Hepatocyte (in vitro differentiated cells): ENCODE measurements around the gene CRAMP1.

Experiments
- EZH2 ChIP-seq: fragments of 200-600 bp; sonication (generic); IDR thresholded peaks from 2 replicates; pipeline ENCODE4 v1.6.1; 2016; ENCODE audit warnings: antibody characterized with exemption, mild to moderate bottlenecking, borderline replicate concordance
- EZH2phosphoT487 ChIP-seq: fragments of 200-600 bp; sonication (generic); IDR thresholded peaks from one replicate; pipeline ENCODE4 v1.6.1; 2018; ENCODE audit warnings: antibody characterized with exemption, mild to moderate bottlenecking, low read depth, moderate library complexity; ENCODE audit not compliant: unreplicated experiment, severe bottlenecking
- TF ChIP-seq, protein P1 (sequence below): fragments of 200-600 bp; sonication (generic); IDR thresholded peaks from 2 replicates; pipeline ENCODE4 v1.5.1; 2016; ENCODE audit warnings: antibody characterized with exemption, mild to moderate bottlenecking; ENCODE audit not compliant: poor library complexity

- TF ChIP-seq, protein P1, sequence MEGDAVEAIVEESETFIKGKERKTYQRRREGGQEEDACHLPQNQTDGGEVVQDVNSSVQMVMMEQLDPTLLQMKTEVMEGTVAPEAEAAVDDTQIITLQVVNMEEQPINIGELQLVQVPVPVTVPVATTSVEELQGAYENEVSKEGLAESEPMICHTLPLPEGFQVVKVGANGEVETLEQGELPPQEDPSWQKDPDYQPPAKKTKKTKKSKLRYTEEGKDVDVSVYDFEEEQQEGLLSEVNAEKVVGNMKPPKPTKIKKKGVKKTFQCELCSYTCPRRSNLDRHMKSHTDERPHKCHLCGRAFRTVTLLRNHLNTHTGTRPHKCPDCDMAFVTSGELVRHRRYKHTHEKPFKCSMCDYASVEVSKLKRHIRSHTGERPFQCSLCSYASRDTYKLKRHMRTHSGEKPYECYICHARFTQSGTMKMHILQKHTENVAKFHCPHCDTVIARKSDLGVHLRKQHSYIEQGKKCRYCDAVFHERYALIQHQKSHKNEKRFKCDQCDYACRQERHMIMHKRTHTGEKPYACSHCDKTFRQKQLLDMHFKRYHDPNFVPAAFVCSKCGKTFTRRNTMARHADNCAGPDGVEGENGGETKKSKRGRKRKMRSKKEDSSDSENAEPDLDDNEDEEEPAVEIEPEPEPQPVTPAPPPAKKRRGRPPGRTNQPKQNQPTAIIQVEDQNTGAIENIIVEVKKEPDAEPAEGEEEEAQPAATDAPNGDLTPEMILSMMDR, result no peak
- no peak for TF ChIP-seq EZH2
- no peak for TF ChIP-seq EZH2phosphoT487
Measured at GRCh38 chr16:1700246-1700645, 88.1 kb downstream of the CRAMP1 start.
